Stimulated activated CD4-positive, alpha-beta T cell treated with anti-CD3 and anti-CD28 coated beads, Interleukin-4, amount 100 ng/mL, for 1 hour (primary cell): ENCODE measurements around the gene PELI2.

ENCODE experiments used
- DNase-seq: peaks from one replicate; pipeline ENCODE4 v3.0.0-alpha.2; 2020

PELI2 gene

GRCh38 chr14:56270921-56271320, 152.7 kb downstream of the PELI2 start:
- no peak for DNase-seq

- no peak for DNase-seq
Observed at GRCh38 chr14:56271970-56272369, 153.8 kb downstream of the PELI2 start.

GRCh38 chr14:56273155-56273554, 154.9 kb downstream of the PELI2 start:
- DNase-seq = no peak

- no peak for DNase-seq
Observed at GRCh38 chr14:56273951-56274350, 155.7 kb downstream of the PELI2 start.

GRCh38 chr14:56274556-56274955, 156.3 kb downstream of the PELI2 start:
- DNase-seq = no peak

- DNase-seq = no peak
Observed at GRCh38 chr14:56276108-56276507, 157.9 kb downstream of the PELI2 start.

GRCh38 chr14:56278383-56278782, 160.2 kb downstream of the PELI2 start:
- no peak for DNase-seq

GRCh38 chr14:56280843-56281242, 162.6 kb downstream of the PELI2 start:
- DNase-seq = no peak

- DNase-seq = no peak
Observed at GRCh38 chr14:56282179-56282578, 164.0 kb downstream of the PELI2 start.

- DNase-seq = no peak
Observed at GRCh38 chr14:56284641-56285040, 166.4 kb downstream of the PELI2 start.

- DNase-seq = no peak
Observed at GRCh38 chr14:56289155-56289554, 170.9 kb downstream of the PELI2 start.

GRCh38 chr14:56290195-56290594, 172.0 kb downstream of the PELI2 start:
- no peak for DNase-seq

- no peak for DNase-seq
Observed at GRCh38 chr14:56292970-56293369, 174.8 kb downstream of the PELI2 start.

GRCh38 chr14:56293506-56293905, 175.3 kb downstream of the PELI2 start:
- no peak for DNase-seq

GRCh38 chr14:56294128-56294527, 175.9 kb downstream of the PELI2 start:
- no peak for DNase-seq

GRCh38 chr14:56295743-56296142, 177.5 kb downstream of the PELI2 start:
- no peak for DNase-seq

GRCh38 chr14:56297449-56297848, 179.2 kb downstream of the PELI2 start:
- DNase-seq = no peak

GRCh38 chr14:56299306-56299984, 181.2 kb downstream of the PELI2 start:
- no peak for DNase-seq

- no peak for DNase-seq
Observed at GRCh38 chr14:56300495-56300894, 182.3 kb downstream of the PELI2 start.

GRCh38 chr14:56304456-56304855, 186.2 kb downstream of the PELI2 start:
- no peak for DNase-seq

- no peak for DNase-seq
Observed at GRCh38 chr14:56309198-56309597, 191.0 kb downstream of the PELI2 start.

GRCh38 chr14:56310643-56311042, 192.4 kb downstream of the PELI2 start:
- DNase-seq = no peak

- DNase-seq = no peak
Observed at GRCh38 chr14:56313789-56314188, 195.6 kb downstream of the PELI2 start.

GRCh38 chr14:56318393-56319115, 200.3 kb downstream of the PELI2 start:
- no peak for DNase-seq

GRCh38 chr14:56321861-56322260, 203.7 kb downstream of the PELI2 start:
- no peak for DNase-seq
